ENCODE results near the gene USP43. TPM values are rescaled to one million over a fixed set of nuclear protein-coding genes. Genes with fewer than 3 reads are reported as not detected.
A peak's percentile ranks its signal among the peaks of the same experiment; 100 is the strongest.
"Not testable (repeated sequence)": the region's sequence is repeated elsewhere in the genome, so short reads cannot be mapped to it uniquely, and the experiment has no call there.

Gene USP43, protein sequence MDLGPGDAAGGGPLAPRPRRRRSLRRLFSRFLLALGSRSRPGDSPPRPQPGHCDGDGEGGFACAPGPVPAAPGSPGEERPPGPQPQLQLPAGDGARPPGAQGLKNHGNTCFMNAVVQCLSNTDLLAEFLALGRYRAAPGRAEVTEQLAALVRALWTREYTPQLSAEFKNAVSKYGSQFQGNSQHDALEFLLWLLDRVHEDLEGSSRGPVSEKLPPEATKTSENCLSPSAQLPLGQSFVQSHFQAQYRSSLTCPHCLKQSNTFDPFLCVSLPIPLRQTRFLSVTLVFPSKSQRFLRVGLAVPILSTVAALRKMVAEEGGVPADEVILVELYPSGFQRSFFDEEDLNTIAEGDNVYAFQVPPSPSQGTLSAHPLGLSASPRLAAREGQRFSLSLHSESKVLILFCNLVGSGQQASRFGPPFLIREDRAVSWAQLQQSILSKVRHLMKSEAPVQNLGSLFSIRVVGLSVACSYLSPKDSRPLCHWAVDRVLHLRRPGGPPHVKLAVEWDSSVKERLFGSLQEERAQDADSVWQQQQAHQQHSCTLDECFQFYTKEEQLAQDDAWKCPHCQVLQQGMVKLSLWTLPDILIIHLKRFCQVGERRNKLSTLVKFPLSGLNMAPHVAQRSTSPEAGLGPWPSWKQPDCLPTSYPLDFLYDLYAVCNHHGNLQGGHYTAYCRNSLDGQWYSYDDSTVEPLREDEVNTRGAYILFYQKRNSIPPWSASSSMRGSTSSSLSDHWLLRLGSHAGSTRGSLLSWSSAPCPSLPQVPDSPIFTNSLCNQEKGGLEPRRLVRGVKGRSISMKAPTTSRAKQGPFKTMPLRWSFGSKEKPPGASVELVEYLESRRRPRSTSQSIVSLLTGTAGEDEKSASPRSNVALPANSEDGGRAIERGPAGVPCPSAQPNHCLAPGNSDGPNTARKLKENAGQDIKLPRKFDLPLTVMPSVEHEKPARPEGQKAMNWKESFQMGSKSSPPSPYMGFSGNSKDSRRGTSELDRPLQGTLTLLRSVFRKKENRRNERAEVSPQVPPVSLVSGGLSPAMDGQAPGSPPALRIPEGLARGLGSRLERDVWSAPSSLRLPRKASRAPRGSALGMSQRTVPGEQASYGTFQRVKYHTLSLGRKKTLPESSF
- 1 to 10 TPM; 3.0 to 5.1 (median 3.9) TPM for total RNA-seq

DNA sequence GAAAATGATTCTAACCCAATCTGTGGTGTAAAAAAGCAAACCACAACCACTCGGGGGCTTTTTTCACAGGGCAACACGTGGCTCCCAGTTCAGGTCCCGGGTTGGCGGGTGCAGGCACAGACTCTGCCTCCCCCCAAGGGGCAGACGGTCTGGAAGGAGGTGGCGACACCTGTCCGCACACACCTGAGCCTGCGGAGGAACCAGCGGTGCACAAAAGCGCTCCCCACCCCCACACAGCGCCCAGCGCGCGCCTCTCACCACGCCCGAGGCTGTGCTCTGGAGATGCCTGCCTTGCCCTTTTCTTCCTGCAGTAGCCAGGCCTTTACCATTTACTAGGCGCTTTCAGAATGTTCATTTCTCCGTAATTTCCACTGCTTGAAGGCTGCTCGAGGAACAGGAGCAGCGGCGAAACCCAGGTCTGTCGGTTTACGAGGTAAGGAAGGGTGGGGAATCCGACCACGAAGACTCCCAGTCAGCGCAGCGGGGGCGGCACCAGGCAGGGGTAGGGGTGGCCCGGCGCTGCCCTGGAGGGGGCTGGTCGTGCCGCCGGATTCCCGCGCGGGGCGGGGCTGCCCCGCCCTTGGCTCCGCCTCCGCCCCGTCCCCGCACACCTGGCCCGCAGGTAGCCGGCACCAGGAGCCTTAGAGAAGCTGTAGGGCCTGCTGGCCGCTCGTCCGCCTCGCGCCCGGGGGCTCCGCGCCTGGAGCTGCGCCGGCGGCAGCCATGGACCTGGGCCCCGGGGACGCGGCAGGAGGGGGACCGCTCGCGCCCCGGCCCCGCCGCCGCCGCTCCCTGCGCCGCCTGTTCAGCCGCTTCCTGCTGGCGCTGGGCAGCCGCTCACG is at the start of gene USP43:
TSS of gene USP43 (plus strand) at position 608 of the 842 bp plus-strand sequence. CDS start at position 724, 116 bp downstream.
- TF ChIP-seq, protein P1, sequence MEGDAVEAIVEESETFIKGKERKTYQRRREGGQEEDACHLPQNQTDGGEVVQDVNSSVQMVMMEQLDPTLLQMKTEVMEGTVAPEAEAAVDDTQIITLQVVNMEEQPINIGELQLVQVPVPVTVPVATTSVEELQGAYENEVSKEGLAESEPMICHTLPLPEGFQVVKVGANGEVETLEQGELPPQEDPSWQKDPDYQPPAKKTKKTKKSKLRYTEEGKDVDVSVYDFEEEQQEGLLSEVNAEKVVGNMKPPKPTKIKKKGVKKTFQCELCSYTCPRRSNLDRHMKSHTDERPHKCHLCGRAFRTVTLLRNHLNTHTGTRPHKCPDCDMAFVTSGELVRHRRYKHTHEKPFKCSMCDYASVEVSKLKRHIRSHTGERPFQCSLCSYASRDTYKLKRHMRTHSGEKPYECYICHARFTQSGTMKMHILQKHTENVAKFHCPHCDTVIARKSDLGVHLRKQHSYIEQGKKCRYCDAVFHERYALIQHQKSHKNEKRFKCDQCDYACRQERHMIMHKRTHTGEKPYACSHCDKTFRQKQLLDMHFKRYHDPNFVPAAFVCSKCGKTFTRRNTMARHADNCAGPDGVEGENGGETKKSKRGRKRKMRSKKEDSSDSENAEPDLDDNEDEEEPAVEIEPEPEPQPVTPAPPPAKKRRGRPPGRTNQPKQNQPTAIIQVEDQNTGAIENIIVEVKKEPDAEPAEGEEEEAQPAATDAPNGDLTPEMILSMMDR (IDR thresholded peaks at IDR 0.05): no peak
- peak in 1 of 2 donors; percentile 83 for TF ChIP-seq POLR2A (IDR thresholded peaks at IDR 0.05)
- DNase-seq: peak; percentile 61 to 66
- Histone ChIP-seq H3K27ac (peak within 1 kb of the TSS; percentile 60 to 87 (median 73)), H3K36me3 (no peaks in the 10 kb centered on the region), H3K4me1 (peaks cover 0 to 3% of the 10 kb centered on the region in 2 donors), H3K4me3 (replicated peaks in 1 of 3) (peak within 1 kb of the TSS; percentile 40 to 68 (median 61)), H3K27me3 (no peaks in the 10 kb centered on the region), H3K9me3 (no peaks in the 10 kb centered on the region)
- WGBS, 2 donors: 0% methylated on average over 23 to 31 of the region's 72 CpGs
- intact Hi-C loops (cut with DNase I): no loop called here

DNA sequence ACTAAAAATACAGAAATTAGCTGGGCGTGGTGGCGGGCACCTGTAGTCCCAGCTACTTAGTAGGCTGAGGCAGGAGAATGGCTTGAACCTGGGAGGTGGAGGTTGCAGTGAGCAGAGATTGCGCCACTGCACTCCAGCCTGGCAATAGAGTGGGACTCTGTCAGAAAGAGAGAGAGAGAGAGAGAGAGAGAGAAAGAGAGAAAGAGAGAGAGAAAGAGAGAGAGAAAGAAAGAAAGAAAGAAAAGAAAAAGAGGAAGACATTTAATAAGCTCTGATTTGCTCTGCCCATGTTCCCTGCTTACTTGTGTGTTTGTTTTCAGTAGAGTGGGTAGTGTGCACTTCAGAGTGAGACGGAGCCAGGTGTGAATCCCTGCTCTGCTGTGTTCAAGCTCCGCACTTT is 47.7 kb upstream of the USP43 start:
- H3K9me3 ChIP-seq; intact Hi-C loops (cut with DNase I); DNase-seq; H3K27me3 ChIP-seq; H3K36me3 ChIP-seq; H3K27ac ChIP-seq; H3K4me3 ChIP-seq (replicated peaks in 1 of 3); H3K4me1 ChIP-seq: not testable (repeated sequence)
- WGBS, 2 donors: 88 to 92% methylated on average over 5 of the region's 5 CpGs

DNA sequence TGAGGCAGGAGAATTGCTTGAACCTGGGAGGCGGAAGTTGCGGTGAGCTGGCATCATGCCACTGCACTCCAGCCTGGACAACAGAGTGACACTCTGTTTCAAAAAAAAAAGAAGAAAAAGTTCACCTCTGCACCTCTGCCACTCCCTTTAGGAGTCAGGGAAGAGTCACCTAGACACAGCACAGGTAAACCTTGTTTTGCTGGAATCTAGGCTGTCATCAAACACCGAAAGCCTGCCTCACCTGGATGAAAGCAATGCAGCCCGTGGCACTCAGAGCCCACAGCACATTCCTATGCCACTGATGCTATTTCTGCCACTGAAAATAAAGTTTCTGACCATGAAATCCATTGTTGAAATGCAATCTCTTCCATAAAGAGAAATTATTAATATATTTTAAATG is 46.7 kb upstream of the USP43 start:
- no peak overlapping the region for H3K27ac ChIP-seq
- TF ChIP-seq POLR2A (IDR thresholded peaks at IDR 0.05): no peak
- TF ChIP-seq, protein P1 (IDR thresholded peaks at IDR 0.05): no peak
- intact Hi-C loops (cut with DNase I): no loop called here
- H3K9me3 ChIP-seq: no peaks in the 10 kb centered on the region
- no peak overlapping the region for H3K4me3 ChIP-seq (replicated peaks in 1 of 3)
- no peaks in the 10 kb centered on the region for H3K4me1 ChIP-seq
- H3K36me3 ChIP-seq: no peaks in the 10 kb centered on the region
- no peaks in the 10 kb centered on the region for H3K27me3 ChIP-seq
- WGBS, 2 donors: 89% methylated on average over 4 of the region's 4 CpGs
- no peak for DNase-seq

DNA sequence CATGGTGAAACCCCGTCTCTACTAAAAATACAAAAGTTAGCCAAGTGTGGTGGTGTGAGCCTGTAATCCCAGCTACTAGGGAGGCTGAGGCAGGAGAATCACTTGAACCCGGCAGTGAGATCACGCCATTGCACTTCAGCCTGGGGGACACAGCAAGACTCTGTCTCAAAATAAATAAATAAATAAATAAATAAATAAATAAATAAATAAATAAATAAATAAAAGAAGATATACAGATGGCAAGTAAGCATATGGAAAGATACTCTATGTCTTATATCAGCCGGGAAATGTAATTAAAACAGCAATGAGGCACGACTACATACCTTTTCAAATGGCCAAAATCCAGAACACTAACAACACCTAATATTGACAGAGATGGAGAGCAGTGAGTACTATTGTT is 40.7 kb upstream of the USP43 start:
- WGBS, 2 donors: 79 to 85% methylated on average over 5 of the region's 5 CpGs
- H3K4me3 ChIP-seq (replicated peaks in 1 of 3); DNase-seq; H3K36me3 ChIP-seq; H3K27me3 ChIP-seq; intact Hi-C loops (cut with DNase I); H3K9me3 ChIP-seq; H3K27ac ChIP-seq; H3K4me1 ChIP-seq: not testable (repeated sequence)

DNA sequence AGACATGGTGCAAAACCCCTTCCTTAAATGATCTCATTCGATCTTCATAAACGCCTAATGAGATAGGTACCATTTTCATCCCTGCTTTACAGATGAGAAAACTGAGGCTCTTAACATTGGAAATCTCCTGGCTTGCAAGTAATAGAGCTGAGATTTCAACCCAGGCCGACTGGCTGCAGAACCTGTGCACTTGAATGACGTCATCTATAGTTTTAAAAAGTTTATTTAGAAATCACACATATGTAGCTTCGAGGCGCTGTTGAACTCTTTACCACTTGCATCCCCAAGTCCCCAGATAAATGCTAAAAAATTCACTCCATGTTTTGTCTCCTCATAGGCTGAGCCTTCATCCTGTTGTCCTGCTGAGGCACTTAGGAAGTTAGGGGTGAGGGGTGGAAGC is 38.9 kb upstream of the USP43 start:
- H3K27me3 ChIP-seq: no peaks in the 10 kb centered on the region
- H3K27ac ChIP-seq: no peak overlapping the region
- H3K36me3 ChIP-seq: no peaks in the 10 kb centered on the region
- no peak for TF ChIP-seq POLR2A (IDR thresholded peaks at IDR 0.05)
- TF ChIP-seq, protein P1 (IDR thresholded peaks at IDR 0.05): no peak
- no peaks in the 10 kb centered on the region for H3K4me1 ChIP-seq
- 86 to 89% methylated on average over 6 of the region's 6 CpGs for WGBS, 2 donors
- no peak for DNase-seq
- no peak overlapping the region for H3K4me3 ChIP-seq (replicated peaks in 1 of 3)
- no peaks in the 10 kb centered on the region for H3K9me3 ChIP-seq
- intact Hi-C loops (cut with DNase I): no loop called here

DNA sequence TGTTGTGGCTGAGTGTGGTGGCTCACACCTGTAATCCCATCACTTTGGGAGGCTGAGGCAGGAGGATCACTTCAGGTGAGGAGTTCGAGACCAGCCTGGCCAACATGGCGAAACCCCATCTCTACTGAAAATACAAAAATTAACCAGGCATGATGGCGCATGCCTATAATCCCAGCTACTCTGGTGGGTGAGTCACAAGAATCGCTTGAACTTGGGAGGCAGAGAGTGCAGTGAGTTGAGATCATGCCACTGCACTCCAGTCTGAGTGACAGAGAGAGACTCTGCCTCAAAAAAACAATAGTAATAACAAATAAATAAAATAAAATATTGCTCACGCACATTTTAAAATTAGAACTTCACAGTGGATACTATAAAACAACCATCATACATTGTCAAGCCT is 38.3 kb upstream of the USP43 start:
- H3K27ac ChIP-seq; H3K36me3 ChIP-seq; H3K4me3 ChIP-seq (replicated peaks in 1 of 3); H3K4me1 ChIP-seq; DNase-seq; H3K27me3 ChIP-seq; intact Hi-C loops (cut with DNase I); H3K9me3 ChIP-seq: not testable (repeated sequence)
- WGBS, 2 donors: 77 to 78% methylated on average over 5 of the region's 5 CpGs

Data from thyroid gland (tissue), 4 donors.